HG02642 (cell line): ENCODE data around the gene PARVA.

ENCODE experiments used
- ATAC-seq: cut with Tn5 transposase; IDR thresholded peaks from one replicate; pipeline ENCODE4 v1.9.1; 2021; ENCODE audit warnings: mild to moderate bottlenecking; ENCODE audit not compliant: unreplicated experiment, poor library complexity

The PARVA gene

DNA sequence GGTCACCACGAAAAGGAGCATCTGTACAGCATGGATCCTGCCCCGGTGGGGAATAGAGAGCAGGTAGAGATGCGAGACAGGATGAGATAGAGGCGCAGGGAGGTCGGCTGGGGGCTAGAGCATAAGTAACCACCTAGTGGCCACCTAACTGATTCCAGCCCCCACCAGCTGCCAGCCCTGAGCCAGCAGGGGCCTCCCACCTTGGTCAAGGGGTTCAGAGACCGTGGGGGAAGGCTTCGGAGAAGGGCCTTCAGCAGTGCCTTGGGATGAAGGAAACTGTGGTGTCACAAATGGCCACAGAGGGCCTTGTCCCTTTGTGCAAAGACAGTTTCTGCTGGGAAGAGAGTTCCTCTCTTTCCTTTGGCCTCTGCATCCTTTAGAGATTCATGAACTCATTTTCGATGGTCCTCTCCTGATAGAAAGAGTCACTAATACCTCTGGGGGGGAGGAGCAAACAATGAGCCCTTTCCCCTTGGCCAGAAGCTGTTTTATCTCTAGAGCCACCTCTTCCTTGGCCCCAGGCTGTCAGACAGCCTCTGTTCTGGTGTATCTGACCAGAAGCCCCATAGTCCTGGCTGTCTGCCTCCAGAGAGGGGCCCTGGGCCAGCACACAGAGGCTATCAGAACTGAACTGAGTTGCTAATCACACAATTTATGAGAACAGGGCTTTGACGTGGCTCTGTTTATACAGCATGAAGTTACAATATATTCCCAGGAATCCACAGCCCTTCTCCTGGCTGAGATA is 146.0 kb downstream of the PARVA start:
- no peak for ATAC-seq

DNA sequence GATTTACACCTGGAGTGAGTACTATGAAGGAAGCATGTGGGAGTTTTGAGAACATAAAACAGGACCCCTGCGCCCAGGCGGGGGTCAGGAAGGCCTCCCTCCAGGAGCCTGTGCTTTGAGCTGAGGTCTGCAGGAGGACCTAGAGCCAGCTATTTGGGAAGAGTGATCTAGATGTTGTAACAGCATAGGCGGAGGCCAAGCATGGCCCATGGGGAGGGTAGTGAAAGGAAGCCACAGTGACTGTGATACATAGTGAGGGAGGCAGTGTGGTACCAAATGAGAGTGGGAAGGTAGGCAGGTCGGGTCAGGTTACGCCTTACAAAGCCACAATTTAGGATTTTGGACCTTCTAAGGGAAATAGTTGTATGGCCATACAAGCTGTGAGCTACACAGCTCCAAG is 147.5 kb downstream of the PARVA start:
- no peak for ATAC-seq

DNA sequence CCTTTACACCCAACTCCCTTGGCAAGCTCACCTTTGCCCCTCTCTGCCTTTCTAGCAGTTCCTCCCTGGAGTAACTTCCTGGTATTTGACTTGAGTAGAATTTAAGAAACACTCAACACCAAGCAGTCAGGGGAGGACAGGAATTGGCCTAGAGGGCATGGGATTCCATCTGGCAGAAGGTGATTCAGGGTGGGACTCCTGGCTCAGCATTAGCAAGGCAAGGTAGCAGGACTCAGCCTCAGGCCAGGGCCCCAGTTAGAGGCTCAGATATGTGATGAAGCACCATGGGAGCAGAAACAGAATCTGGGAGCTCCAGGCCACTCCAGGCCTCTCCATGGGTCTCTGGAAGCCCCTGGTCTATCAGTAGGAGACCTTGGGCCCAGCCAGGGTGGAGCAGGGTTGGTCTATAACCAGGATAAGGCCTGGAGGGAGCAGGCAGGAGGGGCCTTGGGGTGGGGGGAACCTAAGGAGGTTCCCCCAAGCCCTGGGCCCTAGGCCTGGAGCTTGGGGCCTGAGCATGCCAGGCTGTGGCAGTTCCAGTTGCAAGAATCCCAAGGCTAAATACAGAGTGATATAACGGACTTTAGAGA is 148.2 kb downstream of the PARVA start:
- no peak for ATAC-seq

DNA sequence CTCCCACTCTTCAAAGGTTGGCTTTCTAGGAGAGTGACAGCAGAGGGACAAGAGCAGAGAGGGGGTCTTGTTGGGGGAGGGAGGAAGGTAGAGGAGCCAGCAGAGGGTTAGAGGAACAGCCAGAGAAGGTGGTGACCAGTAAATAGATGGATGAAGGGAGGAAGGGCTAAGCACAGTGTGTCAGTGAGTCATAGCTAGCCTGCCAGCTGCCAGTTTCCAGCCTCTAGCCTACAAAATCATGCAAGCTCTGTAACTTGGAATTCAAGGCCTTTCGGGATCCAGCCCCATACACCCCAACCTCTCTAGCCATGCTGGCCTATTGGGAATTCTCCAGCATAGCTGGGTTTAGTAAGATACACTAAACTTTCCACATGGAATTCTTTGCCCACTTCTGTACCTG is 149.4 kb downstream of the PARVA start:
- no peak for ATAC-seq

DNA sequence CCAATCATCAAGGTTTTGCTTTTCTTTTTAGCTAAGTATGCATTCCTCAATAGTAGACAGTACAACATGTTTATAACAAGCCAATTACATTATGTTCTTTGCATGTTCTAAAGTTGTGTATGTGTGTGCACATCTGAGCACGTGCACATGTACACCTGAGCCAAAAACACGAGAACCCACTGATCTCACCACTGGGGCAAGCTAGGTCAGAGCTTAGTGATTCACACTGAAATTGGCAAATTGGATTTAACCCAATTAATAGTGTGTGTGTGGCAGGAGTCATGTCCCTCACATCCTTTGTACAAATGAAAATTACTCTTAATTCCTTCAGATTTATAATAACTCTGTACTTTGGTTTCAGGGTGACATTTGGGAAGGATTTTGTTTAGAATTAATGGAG is 151.1 kb downstream of the PARVA start:
- no peak for ATAC-seq

DNA sequence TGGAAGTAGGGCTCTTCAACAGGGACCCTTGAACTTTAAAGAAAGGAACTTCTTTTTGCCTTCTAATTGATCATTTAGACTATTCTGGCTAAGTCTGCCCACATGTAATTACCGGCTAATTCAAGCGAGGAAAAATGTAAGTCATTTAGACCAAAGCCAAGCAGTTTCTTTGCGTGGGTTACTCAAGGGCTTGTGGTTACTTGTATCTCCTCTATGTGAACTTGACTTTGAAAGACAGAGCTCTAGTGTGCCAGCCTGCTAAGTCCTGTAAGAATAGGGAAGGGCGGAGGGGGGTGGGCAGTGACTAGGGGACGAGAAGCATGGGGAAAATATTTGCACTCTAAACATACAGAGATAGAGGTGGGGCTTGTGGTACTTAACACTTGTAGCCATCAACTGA is 151.7 kb downstream of the PARVA start:
- no peak for ATAC-seq

DNA sequence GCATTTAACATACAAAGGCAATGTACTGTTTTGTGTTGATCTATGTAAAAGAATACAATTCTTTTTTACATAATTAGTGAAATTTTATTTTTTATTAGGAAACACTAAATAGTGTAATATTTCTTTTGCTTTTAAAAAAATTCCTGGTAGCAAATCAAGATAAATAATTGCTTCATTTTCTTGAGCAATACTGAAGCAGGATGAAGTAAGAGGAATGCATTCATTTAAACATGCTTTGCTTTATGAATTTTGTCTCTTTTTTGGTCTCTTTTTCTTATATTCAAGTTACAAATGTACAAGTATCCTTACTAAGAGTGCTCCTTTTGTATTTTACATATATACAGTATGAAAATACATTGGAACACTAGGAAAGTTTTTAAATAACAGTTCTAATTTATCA is 152.4 kb downstream of the PARVA start:
- no peak for ATAC-seq

DNA sequence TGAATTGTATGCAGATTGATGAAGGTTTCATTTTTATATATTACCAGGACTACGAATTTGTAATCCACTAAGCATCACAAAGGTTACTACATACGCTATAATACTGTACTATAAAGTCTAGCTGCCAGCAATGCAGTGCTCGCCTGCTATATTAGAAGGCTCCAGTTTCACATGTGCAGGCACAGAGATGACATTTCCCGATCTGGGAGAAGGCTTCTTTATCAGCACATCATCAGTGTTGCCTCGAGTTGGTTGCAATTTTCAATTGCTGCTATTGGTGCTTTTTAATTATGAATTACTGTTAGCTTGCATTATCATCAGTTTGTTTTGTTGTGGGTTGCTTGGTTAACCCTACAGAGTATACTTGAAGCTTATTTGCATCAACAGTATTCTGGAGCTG is 153.6 kb downstream of the PARVA start:
- no peak for ATAC-seq

DNA sequence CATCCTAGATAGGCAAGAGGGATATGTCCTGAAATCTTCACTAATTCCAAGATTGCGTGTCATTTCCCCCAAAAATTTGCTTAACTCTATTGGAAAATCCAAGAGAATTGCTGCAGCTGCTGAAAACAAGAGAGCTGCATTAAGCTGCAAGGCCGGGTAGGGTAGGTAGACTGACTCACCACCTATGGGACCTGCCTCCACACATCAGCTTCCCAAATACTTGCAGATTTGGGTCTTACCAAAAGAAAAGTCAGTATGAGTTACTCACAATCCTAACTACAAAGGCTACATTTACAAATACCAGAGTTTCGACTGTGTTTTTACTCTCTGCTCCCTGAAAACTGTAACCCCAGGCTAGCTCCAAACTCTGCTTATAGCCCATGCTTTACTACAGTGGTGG is 154.3 kb downstream of the PARVA start:
- no peak for ATAC-seq

DNA sequence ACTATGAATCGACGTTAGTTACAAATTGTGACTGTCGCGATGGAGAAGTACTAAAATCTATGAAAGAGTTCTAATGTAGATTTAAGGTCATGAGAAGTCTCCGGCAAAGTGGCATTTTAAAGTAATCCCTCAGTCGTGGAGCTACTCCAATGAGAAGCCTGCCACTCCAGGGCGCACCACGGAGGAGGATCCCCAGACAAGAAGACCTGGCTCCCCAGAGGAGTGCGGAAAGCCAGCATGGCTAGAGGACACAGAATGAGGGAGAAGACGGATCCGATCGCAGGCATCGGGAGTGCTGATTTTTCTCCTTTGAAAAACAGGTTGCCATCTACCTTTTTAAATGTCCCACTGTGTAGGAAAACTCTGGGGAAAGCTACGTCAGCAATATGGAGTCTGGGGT is 155.2 kb downstream of the PARVA start:
- ATAC-seq = no peak

DNA sequence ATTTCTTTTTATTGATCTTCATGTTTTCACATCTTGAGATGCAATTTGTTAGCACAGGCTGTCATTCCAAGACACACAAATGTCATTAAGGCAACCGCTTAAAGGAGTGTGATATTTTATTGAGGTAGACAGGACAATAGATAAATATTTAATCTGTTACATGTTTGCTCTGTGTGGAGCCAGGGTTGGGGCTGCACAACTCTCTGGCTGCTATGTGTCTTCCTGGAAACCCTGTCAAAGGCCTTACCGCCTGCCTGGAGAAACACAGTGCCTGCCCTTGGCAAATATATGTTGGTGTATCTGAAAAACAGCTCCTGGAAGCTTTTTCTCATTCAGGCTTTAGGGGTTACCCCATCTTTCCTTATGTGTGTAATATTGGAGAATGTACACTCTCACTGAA is 157.2 kb downstream of the PARVA start:
- no peak for ATAC-seq

DNA sequence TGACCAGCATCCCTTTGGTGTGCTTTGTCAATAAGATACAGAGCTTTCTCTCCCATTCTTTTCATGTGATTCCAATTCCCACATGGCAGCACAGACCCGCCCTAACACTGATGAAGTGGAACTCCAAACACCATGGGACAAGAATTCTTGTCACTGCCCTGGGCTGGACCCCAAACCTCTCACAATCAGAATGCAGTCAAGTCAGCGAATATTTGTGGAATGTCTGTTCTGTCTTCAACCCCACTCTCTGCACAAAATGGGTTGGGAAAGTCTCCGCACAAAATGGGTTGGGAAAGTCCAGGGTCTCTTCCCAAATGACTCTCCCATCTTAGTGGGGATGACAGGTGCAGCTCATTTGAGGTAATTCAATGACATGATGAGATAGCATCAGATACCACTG is 157.9 kb downstream of the PARVA start:
- no peak for ATAC-seq

DNA sequence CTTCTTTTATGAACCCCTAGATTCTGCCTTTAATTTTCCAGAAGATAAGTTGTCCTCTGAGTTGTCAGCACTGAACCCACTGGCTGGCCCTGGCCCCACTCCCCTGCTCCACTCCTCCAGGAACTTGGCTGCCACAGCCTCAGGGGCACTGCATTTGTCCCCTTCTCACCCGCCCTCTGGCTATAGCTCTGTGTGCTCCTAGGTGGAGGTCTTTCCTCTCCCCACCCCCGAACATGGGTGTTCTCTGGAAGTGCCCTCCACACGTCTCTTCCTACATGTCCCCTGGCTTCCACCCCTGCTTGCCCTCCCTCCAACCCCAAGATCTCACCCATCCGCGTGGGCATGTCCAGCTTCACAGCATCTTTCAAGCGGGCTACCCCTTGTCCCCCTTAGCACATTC is 159.2 kb downstream of the PARVA start:
- ATAC-seq = no peak

DNA sequence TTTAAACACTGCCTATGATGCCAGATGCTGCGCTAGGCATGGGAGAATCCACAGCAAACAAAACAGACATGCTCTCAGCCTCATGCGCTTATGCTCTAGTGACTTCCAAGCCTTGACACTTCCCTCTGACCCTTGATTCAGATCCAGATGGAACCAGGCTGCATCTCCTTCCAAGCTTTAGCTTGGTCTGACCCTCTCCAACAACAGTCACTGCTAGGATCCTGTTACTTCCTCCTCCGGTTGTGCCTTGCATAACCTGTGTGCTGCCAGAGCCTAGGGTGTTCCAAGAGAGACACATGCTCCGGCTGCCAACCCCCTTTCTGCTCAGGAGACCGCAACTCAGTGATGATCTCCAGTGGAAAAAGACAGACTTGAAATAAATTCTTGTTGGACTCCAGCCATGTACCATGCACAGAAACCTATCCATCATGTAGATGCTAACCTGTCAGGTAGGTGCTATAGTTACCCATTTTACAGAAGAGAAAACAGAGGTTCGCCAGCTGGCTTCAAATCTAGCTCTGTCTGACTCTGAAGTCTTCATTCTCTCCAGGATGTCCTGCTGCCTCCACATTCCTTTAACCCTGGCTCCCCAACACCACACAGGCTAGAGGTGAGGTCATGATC is 160.5 kb downstream of the PARVA start:
- no peak for ATAC-seq

DNA sequence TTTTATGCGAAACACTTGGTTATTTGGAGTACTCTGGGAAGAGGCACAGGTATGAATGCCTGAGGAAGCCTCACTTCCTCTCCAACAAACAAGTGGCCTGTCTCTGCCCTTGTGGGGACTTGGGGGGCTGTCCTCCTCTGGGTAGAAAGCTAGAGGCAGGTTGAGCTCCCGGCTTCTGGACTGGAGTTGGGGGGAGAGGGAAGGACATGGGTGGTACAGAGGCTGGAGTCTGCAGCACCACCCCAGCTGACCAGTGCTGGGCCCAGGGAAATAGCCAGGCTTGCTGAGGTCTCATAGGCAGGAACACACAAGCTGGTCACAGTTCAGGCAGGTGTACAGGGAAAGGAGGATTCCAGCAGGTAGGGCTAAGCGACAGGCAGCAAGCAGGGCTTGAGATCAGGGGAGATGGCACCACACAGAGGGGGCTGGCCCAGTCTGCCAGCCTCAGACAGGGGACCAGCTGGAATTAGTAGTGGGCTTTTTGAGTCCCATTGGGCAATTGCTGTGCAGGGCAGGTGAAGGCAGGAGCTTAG is 161.6 kb downstream of the PARVA start:
- ATAC-seq = no peak

DNA sequence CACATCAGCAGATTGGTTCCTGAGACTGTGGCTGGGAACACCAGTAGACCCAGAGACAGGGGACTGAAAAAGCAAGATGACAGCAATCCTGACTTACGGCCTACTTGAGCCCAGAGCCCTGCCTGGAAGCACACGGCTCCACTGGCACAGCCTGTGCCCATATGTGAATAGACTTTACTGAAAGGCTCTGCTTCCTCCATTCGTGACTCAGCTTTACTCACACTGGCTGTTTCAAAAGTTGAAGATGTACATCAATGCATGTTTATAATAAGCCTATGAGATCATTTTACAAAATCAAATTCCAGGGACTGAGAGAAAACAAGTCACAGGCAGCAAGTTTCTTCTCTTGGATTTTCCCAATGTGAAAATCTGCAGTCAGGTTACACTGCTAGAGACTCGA is 162.2 kb downstream of the PARVA start:
- no peak for ATAC-seq

DNA sequence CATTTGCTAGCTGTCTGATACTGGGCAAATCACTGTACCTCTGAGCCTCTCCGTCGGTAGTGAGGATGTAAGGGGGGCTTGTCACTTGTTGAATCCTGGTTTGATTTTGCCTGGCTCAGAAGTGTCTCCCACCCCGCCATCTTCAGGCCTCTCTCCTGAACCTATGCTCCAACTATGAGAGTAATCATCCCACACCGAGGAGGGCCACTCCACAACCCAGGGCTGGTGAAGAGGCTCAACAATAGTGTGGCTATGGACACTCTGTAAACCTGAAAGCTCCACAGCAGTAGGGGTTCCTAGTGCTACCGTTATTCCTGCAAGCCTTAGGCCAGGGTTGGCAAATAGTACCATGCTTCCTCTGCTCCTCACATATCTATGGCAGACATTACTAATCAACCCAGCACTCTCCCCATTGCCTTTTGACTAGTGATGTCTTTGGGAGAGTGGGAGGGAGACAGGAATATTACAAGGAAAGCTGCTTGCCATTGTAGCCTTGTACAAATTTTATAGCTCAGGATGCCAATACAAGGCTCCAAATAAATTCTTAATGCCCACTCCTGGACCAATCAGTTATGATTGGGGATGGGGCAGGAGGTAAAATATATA is 162.8 kb downstream of the PARVA start:
- ATAC-seq = no peak

DNA sequence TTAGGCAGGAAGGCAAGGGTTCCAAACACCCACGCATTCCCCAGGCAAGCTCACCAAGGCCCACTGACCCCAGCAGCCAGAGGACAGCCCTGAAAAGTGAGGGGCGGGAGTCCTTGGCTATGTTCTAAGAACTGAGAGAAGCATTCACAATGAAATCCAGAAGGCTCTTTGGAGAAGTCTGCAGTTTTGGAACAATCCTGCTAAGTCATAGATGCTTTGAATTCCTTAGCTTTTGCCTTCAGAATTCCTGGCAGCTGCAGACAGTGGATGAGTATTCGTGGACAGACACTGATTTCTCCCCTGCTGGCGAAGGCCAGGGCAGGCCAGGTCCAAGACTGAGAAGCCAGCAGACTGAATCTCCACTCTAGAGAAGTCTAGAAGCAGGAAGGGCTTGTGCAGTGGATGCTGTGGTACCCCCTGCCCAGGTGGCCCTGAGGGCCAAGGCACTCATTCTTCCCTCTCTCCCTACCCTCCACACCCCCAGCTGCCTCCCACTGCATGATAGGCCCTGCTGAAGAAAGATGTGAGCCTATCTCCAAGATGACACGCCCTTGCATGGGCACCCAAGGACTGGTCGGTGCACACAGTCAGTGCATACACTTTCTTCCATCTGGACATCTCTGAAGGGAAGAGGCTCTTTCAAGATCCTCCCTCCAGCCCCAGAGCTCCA is 163.7 kb downstream of the PARVA start:
- ATAC-seq = no peak

DNA sequence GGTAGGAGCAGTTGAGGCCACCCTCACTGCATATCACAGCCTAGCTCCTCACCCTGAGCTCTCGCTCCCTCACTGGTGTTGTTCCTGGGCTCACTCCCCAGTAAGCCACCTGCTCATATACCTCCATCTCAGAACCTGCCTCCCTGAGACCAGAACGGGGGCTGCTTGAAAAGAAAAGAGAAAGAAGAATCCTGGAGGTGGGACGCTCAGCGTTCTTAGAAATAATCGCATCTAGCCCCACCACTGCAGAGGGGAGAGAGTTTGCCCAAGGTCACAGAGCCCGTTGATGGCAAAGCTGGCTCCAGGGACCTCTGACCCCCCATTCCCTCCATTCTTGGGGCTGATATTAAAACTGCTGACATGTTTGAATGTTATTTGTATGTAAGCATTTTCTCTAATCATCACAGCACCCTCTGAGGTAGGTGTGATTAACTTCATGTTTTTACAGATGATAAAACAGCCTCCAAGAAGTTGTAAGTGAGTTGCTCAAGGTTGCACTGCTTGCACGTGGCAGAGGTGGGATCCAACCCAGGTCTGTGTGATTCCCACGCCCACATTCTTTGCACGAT is 164.3 kb downstream of the PARVA start:
- no peak for ATAC-seq

DNA sequence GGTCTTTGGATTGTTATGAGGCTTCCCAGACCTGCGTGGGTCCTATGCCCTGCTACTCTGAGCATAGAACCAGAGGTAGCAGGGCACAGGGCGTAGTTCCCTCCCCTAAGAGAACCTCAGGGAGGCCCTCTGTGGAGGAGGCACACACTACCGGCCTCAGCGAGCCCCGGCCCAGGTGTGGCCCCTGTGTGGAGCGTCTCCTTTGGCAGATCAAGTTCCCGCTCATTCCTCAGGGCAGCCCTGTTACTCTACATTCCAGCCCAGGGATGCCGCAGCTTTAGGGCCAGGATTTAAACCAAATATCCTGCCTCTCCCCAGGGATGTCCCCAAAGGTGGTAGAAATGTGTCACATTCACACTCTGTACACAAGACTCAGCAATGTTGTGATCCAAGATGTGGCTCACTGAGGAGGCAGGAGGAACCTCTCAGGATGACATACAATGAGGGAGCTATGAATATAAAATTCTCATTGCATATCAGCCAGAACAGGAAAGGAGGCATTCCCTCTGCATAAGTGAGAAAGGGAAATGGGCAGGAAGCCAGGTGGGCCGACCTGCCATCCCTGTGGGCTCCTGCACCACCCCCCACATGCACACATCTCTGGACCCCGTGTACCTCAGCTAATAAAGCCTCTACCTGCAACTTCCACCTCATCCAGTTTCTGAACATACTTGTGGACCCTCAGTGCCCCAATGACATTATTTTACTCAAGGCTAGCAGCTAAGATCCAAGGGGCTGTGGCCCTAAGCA is 165.0 kb downstream of the PARVA start:
- ATAC-seq = no peak
